ENCODE results near the gene RGS4. TPM values are rescaled to one million over a fixed set of nuclear protein-coding genes. Genes with fewer than 3 reads are reported as not detected.

The RGS4 gene
- total and polyA plus RNA-seq, 4 donors, result 0.43 to 6.4 (median 1.2) TPM

- Histone ChIP-seq H3K9me3 (ENCODE audit: control insufficient read depth in 4 of 4, insufficient read depth in 3 of 4, low read length in 3 of 4) (no peaks in the 10 kb centered on the region), H3K27me3 (ENCODE audit: control insufficient read depth in 3 of 3, insufficient read depth in 3 of 3, low read length in 2 of 3) (peaks cover 0 to 2% (median 0%) of the 10 kb centered on the region in 3 donors), H3K36me3 (ENCODE audit: control insufficient read depth in 4 of 4, insufficient read depth in 4 of 4, low read length in 4 of 4) (no peaks in the 10 kb centered on the region), H3K4me3 (no peak overlapping the region), H3K27ac (ENCODE audit: low read depth in 1 of 2, low read length in 1 of 2) (no peak overlapping the region), H3K9ac (ENCODE audit: insufficient read depth in 1 of 2, low read length in 2 of 2) (no peak overlapping the region), H3K4me1 (ENCODE audit: control insufficient read depth in 5 of 5, insufficient read depth in 5 of 5, low read length in 5 of 5) (peaks cover 0 to 7% (median 0%) of the 10 kb centered on the region in 5 donors)
- DNase-seq, result no peak
- WGBS, 2 donors, result 74 to 78% methylated on average over 4 of the region's 4 CpGs
- TF ChIP-seq CTCF (IDR thresholded peaks at IDR 0.05; ENCODE audit: control extremely low read depth, extremely low read depth), result no peak
- ATAC-seq (ENCODE audit: insufficient read depth, low FRiP score), result no peak
These were observed 13.6 kb upstream of the RGS4 start for GRCh38 chr1:163055531-163055930.

GRCh38 chr1:163056831-163057230 is 12.3 kb upstream of the RGS4 start:
- DNase-seq, result peak in 1 of 3 donors; percentile 11
- peaks cover 0 to 2% (median 0%) of the 10 kb centered on the region in 3 donors for H3K27me3 ChIP-seq (ENCODE audit: control insufficient read depth in 3 of 3, insufficient read depth in 3 of 3, low read length in 2 of 3)
- ATAC-seq (ENCODE audit: insufficient read depth, low FRiP score), result no peak
- H3K36me3 ChIP-seq (ENCODE audit: control insufficient read depth in 4 of 4, insufficient read depth in 4 of 4, low read length in 4 of 4), result no peaks in the 10 kb centered on the region
- H3K9me3 ChIP-seq (ENCODE audit: control insufficient read depth in 4 of 4, insufficient read depth in 3 of 4, low read length in 3 of 4), result no peaks in the 10 kb centered on the region
- no peak overlapping the region for H3K27ac ChIP-seq (ENCODE audit: low read depth in 1 of 2, low read length in 1 of 2)
- TF ChIP-seq CTCF (IDR thresholded peaks at IDR 0.05; ENCODE audit: control extremely low read depth, extremely low read depth), result no peak
- peaks cover 0 to 7% (median 0%) of the 10 kb centered on the region in 5 donors for H3K4me1 ChIP-seq (ENCODE audit: control insufficient read depth in 5 of 5, insufficient read depth in 5 of 5, low read length in 5 of 5)
- H3K9ac ChIP-seq (ENCODE audit: insufficient read depth in 1 of 2, low read length in 2 of 2), result no peak overlapping the region
- no peak overlapping the region for H3K4me3 ChIP-seq

- Histone ChIP-seq H3K4me3 (no peak overlapping the region), H3K9ac (ENCODE audit: insufficient read depth in 1 of 2, low read length in 2 of 2) (no peak overlapping the region), H3K27ac (ENCODE audit: low read depth in 1 of 2, low read length in 1 of 2) (no peak overlapping the region), H3K36me3 (ENCODE audit: control insufficient read depth in 4 of 4, insufficient read depth in 4 of 4, low read length in 4 of 4) (no peaks in the 10 kb centered on the region), H3K4me1 (ENCODE audit: control insufficient read depth in 5 of 5, insufficient read depth in 5 of 5, low read length in 5 of 5) (no peaks in the 10 kb centered on the region), H3K9me3 (ENCODE audit: control insufficient read depth in 4 of 4, insufficient read depth in 3 of 4, low read length in 3 of 4) (no peaks in the 10 kb centered on the region), H3K27me3 (ENCODE audit: control insufficient read depth in 3 of 3, insufficient read depth in 3 of 3, low read length in 2 of 3) (peaks cover 0 to 2% (median 0%) of the 10 kb centered on the region in 3 donors)
- DNase-seq, result no peak
- no peak for TF ChIP-seq CTCF (IDR thresholded peaks at IDR 0.05; ENCODE audit: control extremely low read depth, extremely low read depth)
- 80 to 85% methylated on average over 1 of the region's 1 CpG for WGBS, 2 donors
- no peak for ATAC-seq (ENCODE audit: insufficient read depth, low FRiP score)
These were observed 8.7 kb upstream of the RGS4 start for GRCh38 chr1:163060343-163061007.

- no peak for TF ChIP-seq CTCF (IDR thresholded peaks at IDR 0.05; ENCODE audit: control extremely low read depth, extremely low read depth)
- H3K9me3 ChIP-seq (ENCODE audit: control insufficient read depth in 4 of 4, insufficient read depth in 3 of 4, low read length in 3 of 4), result no peaks in the 10 kb centered on the region
- ATAC-seq (ENCODE audit: insufficient read depth, low FRiP score), result no peak
- no peak overlapping the region for H3K27ac ChIP-seq (ENCODE audit: low read depth in 1 of 2, low read length in 1 of 2)
- no peak overlapping the region for H3K4me3 ChIP-seq
- H3K4me1 ChIP-seq (ENCODE audit: control insufficient read depth in 5 of 5, insufficient read depth in 5 of 5, low read length in 5 of 5), result no peaks in the 10 kb centered on the region
- no peak overlapping the region for H3K9ac ChIP-seq (ENCODE audit: insufficient read depth in 1 of 2, low read length in 2 of 2)
- H3K27me3 ChIP-seq (ENCODE audit: control insufficient read depth in 3 of 3, insufficient read depth in 3 of 3, low read length in 2 of 3), result peaks cover 0 to 4% (median 0%) of the 10 kb centered on the region in 3 donors
- no peaks in the 10 kb centered on the region for H3K36me3 ChIP-seq (ENCODE audit: control insufficient read depth in 4 of 4, insufficient read depth in 4 of 4, low read length in 4 of 4)
- DNase-seq, result no peak
These were observed 6.0 kb upstream of the RGS4 start for GRCh38 chr1:163063143-163063542.

Measured in lung (tissue), 12 donors.